Neutrophil (primary cell): ENCODE data around the gene CAPN5.
A peak's percentile ranks its signal among the peaks of the same experiment; 100 is the strongest.
"Not testable (repeated sequence)": the region's sequence is repeated elsewhere in the genome, so short reads cannot be mapped to it uniquely, and the experiment has no call there.

Source experiments
- H3K27ac ChIP-seq: fragments of 200-600 bp; sonication (generic); 2 replicates; pipeline ENCODE4 v1.5.1; 2016; ENCODE audit warnings: mild to moderate bottlenecking, moderate library complexity
- H3K27me3 ChIP-seq: fragments of 200-600 bp; sonication (generic); 2 replicates; pipeline ENCODE4 v1.6.0; 2016; ENCODE audit warnings: mild to moderate bottlenecking
- H3K36me3 ChIP-seq: fragments of 200-600 bp; sonication (generic); 2 replicates; pipeline ENCODE4 v1.5.1; 2017
- H3K4me1 ChIP-seq, 2 experiments: fragments of 200-600 bp in 1 of 2; sonication (generic) in 1 of 2; 1 replicate in 1 of 2; 2 replicates in 1 of 2; pipeline versions ENCODE4 v1.5.1 to v1.6.1; 2013 to 2016; ENCODE audit warnings: low read depth in 1 of 2, low read length in 1 of 2, mild to moderate bottlenecking in 1 of 2, moderate library complexity in 1 of 2; ENCODE audit not compliant: control insufficient read depth in 1 of 2, insufficient read depth in 1 of 2
- H3K4me3 ChIP-seq, 2 experiments: fragments of 200-600 bp in 1 of 2; sonication (generic) in 1 of 2; 1 replicate in 1 of 2; 2 replicates in 1 of 2; pipeline ENCODE4 v1.5.1; 2013 to 2016; ENCODE audit warnings: low read depth in 1 of 2, low read length in 1 of 2, mild to moderate bottlenecking in 1 of 2, moderate library complexity in 1 of 2
- H3K9me3 ChIP-seq: fragments of 200-600 bp; sonication (generic); 2 replicates; pipeline ENCODE4 v1.5.1; 2016
- CTCF ChIP-seq: fragments of 200-600 bp; sonication (generic); IDR thresholded peaks from 2 replicates; pipeline ENCODE4 v1.5.1; 2016; ENCODE audit warnings: antibody characterized with exemption

The CAPN5 gene

DNA sequence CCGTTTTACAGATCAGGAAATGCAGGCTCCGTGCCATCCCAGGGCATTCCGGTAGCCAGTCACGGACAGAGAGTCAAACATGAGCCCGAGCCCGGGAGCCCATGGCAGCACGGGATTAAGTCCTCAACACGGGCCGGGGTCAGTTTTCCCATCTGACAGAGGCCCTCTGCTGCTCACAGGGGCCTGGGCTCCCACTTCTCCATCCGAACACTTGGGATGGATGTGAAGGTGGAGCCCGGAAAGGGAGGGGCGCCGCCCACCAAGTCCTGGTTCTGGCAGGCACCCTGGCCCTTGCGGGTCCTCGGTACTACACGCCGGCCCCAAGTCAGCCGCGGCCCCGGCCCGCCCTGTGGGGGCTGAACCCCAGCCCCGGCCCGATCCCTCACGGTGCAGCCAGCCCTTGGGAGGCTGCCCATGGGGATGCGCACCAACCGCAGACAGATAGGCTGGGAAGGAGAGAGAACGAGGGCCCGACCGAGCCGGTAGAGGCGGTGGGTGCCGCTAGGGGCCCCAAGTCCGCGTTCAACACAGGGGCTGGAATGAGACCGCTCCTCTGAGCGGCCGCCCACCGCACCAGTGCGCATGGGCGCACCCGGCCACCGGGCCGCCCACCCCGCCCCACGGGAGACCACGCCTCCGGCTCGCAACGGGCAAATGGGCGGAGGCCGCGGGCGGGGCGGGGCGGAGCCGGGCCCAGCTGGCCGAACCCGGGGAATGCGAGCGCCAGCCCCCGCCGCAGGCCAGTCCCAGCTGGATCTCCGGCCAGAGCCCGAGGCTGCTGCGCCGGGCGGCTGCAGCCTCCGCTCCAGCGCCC lies at the start of gene CAPN5:
Gene CAPN5, plus strand, starts transcription at position 743 of the 814 bp plus-strand sequence. CDS start 17,916 bp downstream, outside the sequence.
- Histone ChIP-seq H3K4me3 (peak within 1 kb of the TSS; percentile 61 to 66), H3K36me3 (no peaks in the 10 kb centered on the region), H3K27me3 (peaks cover 78% of the 10 kb centered on the region), H3K27ac (no peak within 1 kb of the TSS), H3K4me1 (peaks cover 10% of the 10 kb centered on the region in 2 experiments), H3K9me3 (no peaks in the 10 kb centered on the region)
- no peak for TF ChIP-seq CTCF

DNA sequence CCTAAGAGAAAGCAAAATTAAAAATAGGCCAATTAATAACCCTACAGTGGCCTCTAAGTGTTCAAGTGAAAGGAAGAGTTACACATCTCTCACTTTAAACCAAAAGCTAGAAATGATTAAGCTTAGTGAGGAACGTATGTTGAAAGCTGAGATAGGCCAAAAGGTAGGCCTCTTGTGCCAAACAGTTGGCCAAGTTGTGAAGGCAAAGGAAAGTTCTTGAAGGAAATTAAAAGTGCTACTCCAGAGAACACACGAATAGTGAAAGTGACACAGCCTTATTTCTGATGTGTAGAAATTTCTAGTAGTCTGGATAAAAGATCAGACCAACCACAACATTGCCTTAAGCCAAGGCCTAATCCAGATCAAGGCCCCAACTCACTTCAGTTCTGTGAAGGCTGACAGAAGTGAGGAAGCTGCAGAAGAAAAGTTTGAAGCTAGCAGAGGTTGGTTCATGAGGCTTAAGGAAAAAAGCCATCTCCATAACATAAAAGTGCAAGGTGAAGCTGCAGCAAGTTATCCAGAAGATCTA lies 48.3 kb upstream of the CAPN5 start:
- H3K27ac ChIP-seq, H3K9me3 ChIP-seq, H3K4me3 ChIP-seq, H3K27me3 ChIP-seq, H3K4me1 ChIP-seq: not testable (repeated sequence)
- H3K36me3 ChIP-seq, result peaks cover 74% of the 10 kb centered on the region

DNA sequence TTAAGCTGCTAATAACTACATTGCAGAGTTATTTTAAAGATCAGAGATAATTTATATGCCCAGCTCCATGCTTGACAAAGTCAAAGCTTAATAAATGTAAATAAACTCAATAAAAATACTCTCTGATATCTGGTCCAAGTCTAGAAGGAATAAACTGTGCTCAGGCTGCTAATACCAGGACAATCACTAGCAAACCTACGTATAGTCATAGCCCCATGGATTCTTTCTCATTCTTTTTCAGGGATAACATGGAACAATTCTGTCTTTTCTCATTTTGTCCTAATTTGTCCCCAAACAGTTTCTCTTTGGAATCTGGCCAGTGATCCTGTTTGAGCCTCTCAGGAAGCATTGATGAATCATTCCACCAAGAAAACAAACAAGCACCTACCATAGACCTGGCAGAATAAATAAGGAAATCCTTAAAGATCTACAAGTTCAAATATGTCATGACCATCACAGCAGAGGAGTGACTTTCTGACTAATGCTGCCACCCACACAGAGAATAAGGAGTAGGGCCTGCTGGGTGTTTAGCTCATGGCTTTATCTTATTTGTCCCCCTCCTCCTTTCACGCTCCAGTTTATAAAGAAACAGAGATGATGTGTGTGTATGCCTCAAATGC lies 46.7 kb upstream of the CAPN5 start:
- no peak for TF ChIP-seq CTCF
- H3K9me3 ChIP-seq, result no peaks in the 10 kb centered on the region
- no peaks in the 10 kb centered on the region for H3K4me1 ChIP-seq
- H3K36me3 ChIP-seq, result peaks cover 67% of the 10 kb centered on the region
- no peak overlapping the region for H3K4me3 ChIP-seq
- no peaks in the 10 kb centered on the region for H3K27me3 ChIP-seq
- no peak overlapping the region for H3K27ac ChIP-seq

DNA sequence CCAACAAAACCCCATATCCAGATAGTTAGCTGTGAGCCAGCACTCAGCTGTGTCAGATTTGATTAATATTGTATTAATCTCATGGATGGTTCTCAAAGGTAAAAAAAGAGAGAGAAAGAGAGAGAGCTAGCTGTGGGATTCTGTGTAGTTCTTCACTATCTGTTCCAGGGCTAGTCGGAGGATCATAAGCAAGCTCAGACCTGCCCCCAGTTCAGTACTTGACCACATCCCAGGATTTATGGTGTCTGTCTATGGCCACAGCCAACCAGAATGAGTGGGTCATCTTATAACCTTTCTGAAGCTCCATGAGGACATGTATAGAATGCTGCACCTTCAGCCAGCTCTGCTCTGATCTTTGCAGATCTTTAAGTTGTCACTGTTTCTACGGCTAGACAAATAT lies 46.0 kb upstream of the CAPN5 start:
- Histone ChIP-seq H3K4me1 (no peaks in the 10 kb centered on the region), H3K27ac (no peak overlapping the region), H3K9me3 (no peaks in the 10 kb centered on the region), H3K27me3 (no peaks in the 10 kb centered on the region), H3K36me3 (peaks cover 61% of the 10 kb centered on the region), H3K4me3 (no peak overlapping the region)
- TF ChIP-seq CTCF, result no peak

GRCh38 chr11:77024745-77025144 lies 42.0 kb upstream of the CAPN5 start:
- Histone ChIP-seq H3K4me3 (no peak overlapping the region), H3K27me3 (peaks cover 7% of the 10 kb centered on the region), H3K36me3 (peaks cover 36% of the 10 kb centered on the region), H3K27ac (no peak overlapping the region), H3K9me3 (no peaks in the 10 kb centered on the region), H3K4me1 (no peaks in the 10 kb centered on the region)
- no peak for TF ChIP-seq CTCF

GRCh38 chr11:77026221-77026620 lies 40.5 kb upstream of the CAPN5 start:
- Histone ChIP-seq H3K36me3 (peaks cover 22% of the 10 kb centered on the region), H3K4me1 (no peaks in the 10 kb centered on the region), H3K27me3 (peaks cover 22% of the 10 kb centered on the region), H3K4me3 (no peak overlapping the region), H3K27ac (no peak overlapping the region), H3K9me3 (no peaks in the 10 kb centered on the region)
- no peak for TF ChIP-seq CTCF
